CD1c-positive myeloid dendritic cell (primary cell): Measurements from ENCODE around the gene URAD.
"Not testable (repeated sequence)": the region's sequence is repeated elsewhere in the genome, so short reads cannot be mapped to it uniquely, and the experiment has no call there.

Source experiments
- DNase-seq: peaks from one replicate; pipeline ENCODE4 v3.0.0-alpha.2; 2016; ENCODE audit errors: extremely low spot score

The URAD gene

GRCh38 chr13:27970382-27971235 is 17.9 kb downstream of the URAD start:
- DNase-seq, result no peak

- DNase-seq, result no peak
Observed at GRCh38 chr13:27969866-27970229, 18.6 kb downstream of the URAD start.

DNA sequence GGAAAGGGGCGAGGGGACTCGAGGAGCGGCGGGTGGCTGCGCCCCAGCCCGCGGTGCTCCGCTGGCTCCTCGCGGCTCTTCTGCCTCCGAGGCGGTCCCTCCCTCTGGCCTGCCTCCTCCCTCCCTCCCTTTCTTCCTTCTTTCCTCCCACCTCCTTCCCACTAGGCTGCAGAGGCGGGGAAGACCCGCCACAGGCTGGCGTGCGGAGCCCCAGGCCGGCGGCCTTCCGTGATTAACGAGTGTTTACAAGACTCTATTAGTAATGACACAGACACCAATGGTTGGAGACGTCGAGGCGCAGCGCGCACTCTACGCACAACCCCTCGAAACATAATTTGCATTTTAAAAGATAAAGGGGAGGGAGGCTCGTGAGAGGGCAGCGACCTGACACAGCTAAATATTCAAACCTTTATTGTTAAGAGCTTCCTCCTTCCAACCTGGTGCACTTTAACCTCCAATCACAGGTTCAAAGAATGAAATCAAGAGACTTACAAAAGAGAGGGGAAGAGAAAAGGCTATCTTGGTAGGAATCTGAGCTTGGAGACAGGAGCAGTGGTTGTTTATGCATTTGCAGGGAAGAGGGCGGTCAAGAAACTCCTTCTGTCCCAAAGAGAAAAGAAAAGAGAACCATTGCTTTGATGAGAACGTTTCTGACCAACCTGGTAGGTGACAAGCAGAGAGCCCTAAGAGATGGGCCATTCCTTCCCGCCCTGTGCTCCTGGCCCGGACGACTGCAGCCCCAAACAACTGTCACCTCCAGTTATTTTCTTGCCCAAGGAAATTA is 19.2 kb downstream of the URAD start, which contains the start of gene CDX2:
Gene CDX2, minus strand, starts transcription at position 234 of the 784 bp plus-strand sequence. CDS start 309 bp downstream, outside the sequence.
- no peak for DNase-seq

DNA sequence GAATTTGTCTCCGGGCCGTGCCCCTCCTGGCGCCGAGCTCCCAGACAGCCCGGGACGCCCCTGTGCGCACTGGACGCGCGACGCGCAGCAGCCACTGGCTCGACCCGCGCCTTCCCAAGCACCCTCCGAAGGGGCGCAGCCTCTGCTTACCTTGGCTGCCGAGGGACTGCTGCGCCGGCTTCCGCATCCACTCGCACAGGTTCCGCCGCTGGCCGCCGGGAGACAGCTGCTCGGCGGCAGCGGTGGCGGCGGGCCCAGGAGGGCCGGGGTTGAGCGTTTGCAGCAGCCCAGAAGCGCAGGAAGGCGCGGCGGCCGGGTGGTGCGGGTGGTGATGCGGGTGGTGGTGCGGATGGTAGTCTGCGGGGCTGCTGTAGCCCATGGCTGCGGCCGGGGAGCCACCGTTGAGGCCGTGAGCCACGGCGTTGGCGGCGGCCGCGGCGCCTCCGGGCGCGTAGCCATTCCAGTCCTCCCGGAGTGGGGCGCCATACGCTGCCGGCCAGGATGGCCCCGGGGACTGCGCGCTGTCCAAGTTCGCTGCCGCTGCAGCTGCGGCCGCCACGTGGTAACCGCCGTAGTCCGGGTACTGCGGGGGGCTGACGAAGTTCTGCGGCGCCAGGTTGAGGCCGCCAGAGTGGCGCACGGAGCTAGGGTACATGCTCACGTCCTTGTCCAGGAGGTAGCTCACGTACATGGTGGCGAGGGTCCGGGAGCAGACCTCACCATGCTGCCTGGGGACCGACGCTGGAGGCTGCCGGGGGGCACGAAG is 20.0 kb downstream of the URAD start:
- no peak for DNase-seq

DNA sequence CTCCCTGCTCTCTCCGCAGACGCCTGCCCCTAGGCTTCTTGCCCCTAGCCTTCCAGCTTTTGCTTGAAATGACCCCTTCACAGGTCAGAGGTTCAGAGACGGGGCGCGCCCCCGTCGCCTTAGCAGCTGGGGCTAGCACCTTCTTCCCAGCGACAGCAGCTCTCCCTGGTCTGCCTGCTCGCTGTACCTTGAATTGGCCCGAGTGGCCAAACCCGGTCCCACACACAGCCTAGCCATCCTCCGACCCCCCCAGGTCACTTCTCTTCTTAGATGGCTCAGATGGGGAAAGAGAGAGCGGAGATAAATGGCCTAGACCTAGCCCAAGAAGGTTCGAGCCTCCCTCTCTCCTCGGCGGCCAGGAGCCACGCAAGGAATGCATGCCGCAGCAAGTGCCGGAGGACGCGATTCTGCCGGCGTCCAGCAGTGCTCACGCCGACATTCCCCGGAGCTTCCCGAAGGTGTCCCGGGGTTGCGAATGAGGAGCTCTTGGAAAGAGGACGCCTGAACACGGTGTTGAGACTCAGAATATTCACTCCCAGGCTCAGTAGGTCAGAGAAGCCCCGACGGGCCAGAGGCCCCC is 20.7 kb downstream of the URAD start:
- no peak for DNase-seq

DNA sequence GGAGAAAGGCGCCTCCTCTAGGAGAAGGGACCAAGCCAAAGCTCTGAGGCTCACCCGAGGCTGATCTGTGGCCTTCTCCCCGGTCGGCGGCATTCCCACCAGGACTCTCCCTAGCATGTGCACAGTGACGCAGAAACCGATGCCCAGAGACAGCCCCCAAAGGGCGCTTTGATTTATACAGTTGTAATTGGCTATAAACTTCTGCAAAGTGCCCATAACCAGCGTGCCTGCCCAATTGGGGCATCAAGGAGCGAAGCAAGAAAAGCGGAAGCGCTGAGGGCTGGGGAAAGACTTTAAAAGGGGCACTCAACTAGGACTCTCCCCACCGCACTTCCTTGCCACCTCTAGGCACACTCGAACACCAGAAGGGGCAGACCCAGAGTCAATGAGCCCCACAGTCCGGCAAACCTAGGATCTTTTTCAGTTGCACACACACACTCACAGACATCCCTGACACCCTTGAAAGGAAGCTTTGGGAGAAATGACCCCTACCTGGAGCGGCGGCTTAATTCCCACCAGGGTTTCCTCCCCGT is 21.2 kb downstream of the URAD start:
- DNase-seq, result peak; percentile 17

DNA sequence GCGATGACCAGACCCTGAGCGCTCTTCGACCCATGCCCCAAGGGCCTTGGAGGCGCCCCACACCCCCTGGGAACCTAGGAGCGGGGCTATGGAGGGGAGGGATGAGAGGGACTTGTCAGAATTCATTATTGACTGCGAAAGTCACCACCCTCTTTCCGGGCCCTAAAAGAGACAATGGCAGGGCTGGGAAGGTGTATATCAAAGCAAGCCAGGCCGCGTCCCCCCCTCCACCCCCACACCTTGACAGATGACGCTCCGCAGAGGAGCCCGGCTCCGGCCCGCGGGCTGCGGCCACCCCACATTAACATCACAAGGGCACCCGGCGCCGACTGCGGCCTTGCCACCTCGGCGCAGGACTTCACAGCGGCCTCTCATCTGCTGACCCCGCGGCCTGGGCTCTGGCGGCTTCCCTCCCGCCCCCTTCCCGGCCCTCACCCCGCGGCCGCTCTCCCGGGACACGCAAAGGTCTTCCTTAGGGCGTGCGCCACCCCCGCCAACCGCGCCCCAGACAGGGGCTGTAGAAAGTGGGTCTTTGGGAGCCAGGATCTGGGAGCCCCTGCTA is 21.8 kb downstream of the URAD start:
- DNase-seq, result no peak

GRCh38 chr13:27965740-27966640 is 22.5 kb downstream of the URAD start:
- DNase-seq, result no peak

- no peak for DNase-seq
Observed at GRCh38 chr13:27965343-27965739, 23.2 kb downstream of the URAD start.

- no peak for DNase-seq
Observed at GRCh38 chr13:27964741-27965323, 23.7 kb downstream of the URAD start.

DNA sequence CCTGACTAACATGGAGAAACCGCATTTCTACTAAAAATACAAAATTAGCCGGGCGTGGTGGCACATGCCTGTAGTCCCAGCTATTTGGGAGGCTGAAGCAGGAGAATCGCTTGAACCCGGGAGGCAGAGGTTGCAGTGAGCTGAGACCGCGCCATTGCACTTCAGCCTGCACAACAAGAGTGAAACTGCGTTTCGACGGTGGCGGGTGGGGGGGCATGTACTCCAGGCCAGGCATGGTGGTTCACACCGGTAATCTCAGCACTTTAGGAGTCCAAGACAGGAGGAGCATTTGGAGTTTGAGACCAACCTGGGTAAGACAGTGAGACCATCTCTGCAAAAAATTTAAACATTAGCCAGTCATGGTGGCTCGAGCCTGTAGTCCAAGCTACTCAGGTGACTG is 24.3 kb downstream of the URAD start:
- not testable (repeated sequence) for DNase-seq

DNA sequence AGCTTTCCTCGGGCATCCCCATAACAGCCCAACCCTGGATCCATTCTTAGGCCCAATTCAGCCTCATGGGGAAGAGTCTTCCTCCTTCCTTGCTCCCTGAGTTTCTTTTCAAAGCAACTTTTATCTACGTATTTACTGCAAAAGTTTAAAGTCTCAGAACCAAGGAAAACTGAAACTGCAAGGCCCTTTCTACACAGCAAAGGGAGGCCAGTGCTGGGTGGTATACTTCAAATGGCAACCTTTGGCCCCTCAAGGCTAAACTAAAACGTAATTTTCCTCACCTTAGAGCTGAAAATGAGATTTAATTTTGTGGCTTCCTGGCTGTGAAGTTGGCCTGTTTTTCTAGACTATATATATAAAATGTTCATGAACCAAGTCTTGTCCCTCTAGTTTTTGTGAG is 25.0 kb downstream of the URAD start:
- no peak for DNase-seq

DNA sequence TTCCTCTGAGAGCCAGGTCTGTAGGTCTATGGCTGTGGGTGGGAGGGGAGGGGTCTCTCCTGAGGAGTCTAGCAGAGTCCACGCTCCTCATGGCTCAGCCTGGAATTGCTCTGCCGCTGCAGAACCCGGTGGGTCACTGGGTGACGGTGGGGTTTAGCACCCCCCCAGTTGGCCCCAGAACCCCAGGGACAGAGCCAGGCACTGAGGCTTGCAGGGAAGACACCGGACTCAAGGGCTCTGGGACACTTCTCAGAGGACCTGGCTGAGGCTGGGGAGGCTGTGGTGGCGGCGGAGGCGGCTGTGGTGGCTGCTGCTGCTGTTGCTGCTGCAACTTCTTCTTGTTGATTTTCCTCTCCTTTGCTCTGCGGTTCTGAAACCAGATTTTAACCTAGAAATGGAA is 25.5 kb downstream of the URAD start:
- no peak for DNase-seq

- DNase-seq, result no peak
Observed at GRCh38 chr13:27962128-27962841, 26.2 kb downstream of the URAD start.

GRCh38 chr13:27961227-27962085 is 27.0 kb downstream of the URAD start:
- DNase-seq, result no peak

DNA sequence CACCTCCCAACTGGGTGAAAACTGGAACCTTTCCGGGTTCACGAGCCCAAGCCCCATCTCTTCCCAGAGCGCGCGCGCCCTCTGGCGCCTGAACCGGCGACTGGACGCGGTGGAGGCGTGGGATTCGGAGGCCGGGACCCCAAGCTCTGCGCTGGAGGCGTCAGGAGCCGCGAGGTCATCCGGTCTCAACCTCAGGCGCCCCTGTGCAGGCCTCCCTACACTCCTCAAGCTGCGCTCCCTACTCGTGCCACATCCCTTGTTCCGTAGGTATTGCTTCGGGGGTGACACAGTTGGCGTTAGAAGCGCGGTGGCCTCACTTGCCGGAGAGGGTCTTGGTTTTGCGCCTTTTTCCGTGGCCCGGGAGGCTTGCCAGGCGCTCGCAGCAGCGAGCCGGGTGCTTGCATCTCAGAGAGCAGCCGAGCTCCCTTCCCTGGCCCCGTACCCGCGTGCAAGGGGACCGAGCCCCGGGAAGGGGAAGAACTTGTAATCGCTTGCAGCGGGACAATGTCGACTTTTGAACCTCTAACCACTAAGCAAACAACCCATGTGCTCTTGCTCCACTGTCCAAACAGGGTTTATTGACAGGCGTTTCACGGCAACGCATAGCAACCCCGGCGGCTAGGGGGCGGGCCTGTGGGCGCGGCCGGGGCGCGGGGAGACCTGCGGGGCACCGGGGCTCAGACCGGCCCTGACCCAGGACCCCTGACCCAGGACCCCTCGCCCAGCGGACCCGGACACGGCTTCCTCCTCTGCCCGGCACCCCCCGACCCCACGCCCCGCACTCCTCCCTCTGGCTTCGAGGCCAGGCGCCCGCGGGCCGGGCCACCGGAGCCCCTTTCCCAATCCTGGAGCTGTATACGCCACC is 27.9 kb downstream of the URAD start:
- DNase-seq, result peak; percentile 54

DNA sequence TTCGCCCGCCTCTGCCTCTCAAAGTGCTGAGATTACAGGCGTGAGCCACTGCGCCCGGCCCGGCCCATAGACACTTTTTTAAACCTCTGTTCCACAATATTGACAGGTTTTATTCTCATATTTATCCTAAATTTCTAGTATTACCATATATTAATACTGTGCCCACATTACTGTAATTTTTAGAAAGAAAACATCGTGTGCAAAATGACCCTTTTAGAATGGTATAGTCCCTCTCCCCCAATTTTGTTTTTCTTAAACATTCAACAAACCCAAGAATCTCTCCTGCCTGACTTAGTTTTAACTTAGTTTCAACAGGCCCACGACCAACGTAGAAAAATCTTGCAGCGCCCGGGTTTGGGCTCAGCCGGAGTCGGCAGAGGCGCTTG is 28.5 kb downstream of the URAD start:
- DNase-seq, result no peak
